A549 (cell line): ENCODE data around the gene NHSL2. TPM values are rescaled to one million over a fixed set of nuclear protein-coding genes. Genes with fewer than 3 reads are reported as not detected.

ENCODE experiments used
- ATAC-seq, 2 experiments: fragments of 200-7000 bp in 1 of 2; fragments of >200 bp in 1 of 2; cut with Nextera tagmentation in 1 of 2; cut with Tn5 transposase in 1 of 2; 3 replicates each; pipeline versions ENCODE4 v1.8.0 to v1.9.1; 2018 to 2020; ENCODE audit warnings: mild to moderate bottlenecking in 1 of 2, moderate library complexity in 1 of 2
- CTCF ChIA-PET: fragments of 300-600 bp; sonication (Branson Sonifier 250); formaldehyde crosslinking; extraction: SDS; loops from one replicate; lab custom pipeline; 2021; ENCODE audit warnings: antibody characterized with exemption, inconsistent platforms; lab: Yijun Ruan, JAX
- POLR2A ChIA-PET: fragments of 350-600 bp; formaldehyde crosslinking; extraction: SDS; loops from one replicate; lab custom pipeline; 2021; ENCODE audit warnings: antibody characterized with exemption, inconsistent platforms; lab: Yijun Ruan, JAX
- DNase-seq, 2 experiments: peaks; one replicate each; pipeline versions ENCODE4 v3.0.0 to v3.0.0-alpha.2; 2011 to 2016; ENCODE audit warnings: low read depth in 1 of 2, low spot score in 1 of 2
- FAIRE-seq: peaks from 2 replicates; lab custom pipeline; 2011; peaks lifted over from hg19 to GRCh38; lab: Jason Lieb, UNC
- H3K27ac ChIP-seq, 2 experiments: fragments of >200 bp; sonication (Bioruptor Twin); formaldehyde crosslinking; 3 replicates each; pipeline ENCODE4 v1.5.1; 2016 to 2017
- H3K4me1 ChIP-seq: fragments of >200 bp; sonication (Bioruptor Twin); formaldehyde crosslinking; 3 replicates; pipeline ENCODE4 v1.6.1; 2016
- H3K4me2 ChIP-seq: fragments of >200 bp; sonication (Bioruptor Twin); formaldehyde crosslinking; 3 replicates; pipeline ENCODE4 v1.6.1; 2016
- H3K4me3 ChIP-seq: fragments of >200 bp; sonication (Bioruptor Twin); formaldehyde crosslinking; 3 replicates; pipeline ENCODE4 v1.5.1; 2016
- H3K9me3 ChIP-seq: fragments of >200 bp; sonication (Bioruptor Twin); formaldehyde crosslinking; 3 replicates; pipeline ENCODE4 v1.6.1; 2016
- CTCF ChIP-seq: fragments of >200 bp; sonication (Bioruptor Twin); formaldehyde crosslinking; IDR thresholded peaks from 3 replicates; pipeline ENCODE4 v1.5.1; 2016
- FOSL2 ChIP-seq, 2 experiments: fragments of 450-650 bp in 1 of 2; fragments of >200 bp in 1 of 2; sonication (Bioruptor Twin) in 1 of 2; formaldehyde crosslinking; IDR thresholded peaks; 2 replicates each; pipeline versions ENCODE4 v1.5.0 to v1.6.1; 2016 to 2020; ENCODE audit warnings: mild to moderate bottlenecking in 1 of 2, moderate library complexity in 1 of 2
- FOXS1 ChIP-seq: fragments of 250-450 bp; sonication (Bioruptor Pico); IDR thresholded peaks from 2 replicates; pipeline ENCODE4 v1.5.0; 2020; ENCODE audit warnings: mild to moderate bottlenecking, moderate library complexity
- HOXB13 ChIP-seq: fragments of 250-450 bp; sonication (Bioruptor Pico); IDR thresholded peaks from 2 replicates; pipeline ENCODE4 v1.5.0; 2020; ENCODE audit warnings: low read depth, mild to moderate bottlenecking, moderate library complexity
- HOXB5 ChIP-seq: fragments of 250-450 bp; sonication (Bioruptor Pico); IDR thresholded peaks from 2 replicates; pipeline ENCODE4 v1.5.0; 2020; ENCODE audit warnings: mild to moderate bottlenecking, moderate library complexity
- JUN ChIP-seq, 2 experiments: fragments of >200 bp; sonication (Bioruptor Twin); formaldehyde crosslinking; IDR thresholded peaks; 2 replicates in 1 of 2; 3 replicates in 1 of 2; pipeline ENCODE4 v1.6.1; 2016 to 2017
- MAZ ChIP-seq: fragments of 150-350 bp; IDR thresholded peaks from 2 replicates; pipeline ENCODE4 v1.6.1; 2014; ENCODE audit warnings: antibody characterized with exemption, low read depth, low read length, borderline replicate concordance
- RFX5 ChIP-seq: fragments of 450-650 bp; IDR thresholded peaks from 2 replicates; pipeline ENCODE4 v1.7.1; 2014; ENCODE audit warnings: antibody characterized with exemption, mild to moderate bottlenecking, moderate library complexity
- TFCP2L1 ChIP-seq: fragments of 250-450 bp; sonication (Bioruptor Pico); IDR thresholded peaks from 2 replicates; pipeline ENCODE4 v1.5.0; 2021; ENCODE audit warnings: mild to moderate bottlenecking
- TP53 ChIP-seq: fragments of 250-450 bp; sonication (Bioruptor Pico); IDR thresholded peaks from 2 replicates; pipeline ENCODE4 v1.5.0; 2021; ENCODE audit warnings: mild to moderate bottlenecking, moderate library complexity
- ZC3H11A ChIP-seq: fragments of 450-650 bp; IDR thresholded peaks from 2 replicates; pipeline ENCODE4 v1.6.1; 2014; ENCODE audit warnings: antibody characterized with exemption, mild to moderate bottlenecking
- WGBS: methylation state at CpG from one replicate; pipeline ENCODE4 v1.1.6; 2017; ENCODE audit errors: missing lambda C conversion rate; 5-methylcytosine and 5-hydroxymethylcytosine counted together
- polyA plus RNA-seq, 4 experiments: library from polyadenylated mRNA; depleted of rRNA in 3 of 4; stranded (reverse); fragments of >200 nt; fragmentation: RNase III in 1 of 4; extraction: RNeasy Plus Mini Kit Qiagen cat#74134 plus additional on column Dnase treatment in 1 of 4; gene quantifications; 2 replicates in 3 of 4; 3 replicates in 1 of 4; pipeline ENCODE4 v1.2.3, GENCODE V29; 2011 to 2017
- small RNA-seq, 6 experiments: library from RNA; depleted of rRNA; stranded (forward); fragments of <200 nt; gene quantifications; one replicate each; pipeline ENCODE3, GENCODE V24; 2012
- TF ChIP-seq, protein P1 (sequence below): fragments of 250-450 bp; sonication (Bioruptor Pico); IDR thresholded peaks from 2 replicates; pipeline ENCODE4 v1.5.0; 2021; ENCODE audit warnings: mild to moderate bottlenecking, moderate library complexity, borderline replicate concordance

The NHSL2 gene
- polyA plus RNA-seq, 2 of the 4 experiments (the other 2 are of a cell fraction) = 0.26 to 0.48 TPM

DNA sequence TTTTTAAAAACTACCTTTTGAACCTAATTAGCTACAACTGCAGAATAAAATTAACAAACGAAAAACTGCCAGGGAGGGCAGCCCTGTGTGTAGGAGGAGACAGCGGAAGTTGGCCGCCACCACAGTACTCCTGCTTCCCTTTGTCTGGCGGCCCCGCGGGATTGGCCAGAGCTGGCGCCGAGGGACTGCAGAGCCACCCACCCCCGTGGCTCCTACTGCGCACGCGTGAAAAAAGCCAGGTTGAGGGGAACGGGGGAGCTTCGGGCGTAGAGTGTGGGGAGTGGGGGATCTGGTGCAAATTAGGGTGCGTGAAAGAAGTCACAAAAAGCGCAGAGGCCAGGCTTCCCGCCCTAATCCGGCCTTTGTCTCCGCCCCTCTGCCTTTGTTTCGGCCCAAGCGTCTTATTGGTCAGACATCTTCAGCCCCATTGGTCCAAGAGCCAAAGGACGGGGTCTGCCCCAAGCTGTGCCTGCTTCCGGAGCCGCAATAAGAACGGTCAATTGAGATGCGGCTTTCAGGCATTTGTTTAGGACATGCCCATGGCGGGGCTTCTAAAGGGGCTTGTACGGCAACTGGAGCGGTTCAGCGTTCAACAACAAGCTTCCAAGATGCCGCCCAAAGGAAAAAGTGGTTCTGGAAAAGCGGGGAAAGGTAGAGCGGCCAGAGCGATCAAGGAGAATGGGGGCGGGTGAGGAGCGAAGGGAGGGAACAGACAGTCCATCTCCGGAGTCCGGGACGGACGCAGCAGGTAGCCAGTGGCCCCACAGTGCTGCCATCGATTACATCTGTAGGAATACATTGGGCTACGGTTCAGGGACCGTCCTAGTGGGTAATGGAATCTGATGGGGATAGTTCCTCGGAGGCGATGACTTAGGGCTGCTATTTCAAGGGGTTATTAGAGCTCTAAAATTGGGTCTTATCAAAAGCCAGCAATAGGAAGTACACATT lies 270.8 kb downstream of the NHSL2 start, which contains the start of gene PIN4 (continued):
- TF ChIP-seq, protein P1, sequence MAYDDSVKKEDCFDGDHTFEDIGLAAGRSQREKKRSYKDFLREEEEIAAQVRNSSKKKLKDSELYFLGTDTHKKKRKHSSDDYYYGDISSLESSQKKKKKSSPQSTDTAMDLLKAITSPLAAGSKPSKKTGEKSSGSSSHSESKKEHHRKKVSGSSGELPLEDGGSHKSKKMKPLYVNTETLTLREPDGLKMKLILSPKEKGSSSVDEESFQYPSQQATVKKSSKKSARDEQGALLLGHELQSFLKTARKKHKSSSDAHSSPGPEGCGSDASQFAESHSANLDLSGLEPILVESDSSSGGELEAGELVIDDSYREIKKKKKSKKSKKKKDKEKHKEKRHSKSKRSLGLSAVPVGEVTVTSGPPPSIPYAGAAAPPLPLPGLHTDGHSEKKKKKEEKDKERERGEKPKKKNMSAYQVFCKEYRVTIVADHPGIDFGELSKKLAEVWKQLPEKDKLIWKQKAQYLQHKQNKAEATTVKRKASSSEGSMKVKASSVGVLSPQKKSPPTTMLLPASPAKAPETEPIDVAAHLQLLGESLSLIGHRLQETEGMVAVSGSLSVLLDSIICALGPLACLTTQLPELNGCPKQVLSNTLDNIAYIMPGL = no peak
- TF ChIP-seq, all 56 proteins: peak for 8

DNA sequence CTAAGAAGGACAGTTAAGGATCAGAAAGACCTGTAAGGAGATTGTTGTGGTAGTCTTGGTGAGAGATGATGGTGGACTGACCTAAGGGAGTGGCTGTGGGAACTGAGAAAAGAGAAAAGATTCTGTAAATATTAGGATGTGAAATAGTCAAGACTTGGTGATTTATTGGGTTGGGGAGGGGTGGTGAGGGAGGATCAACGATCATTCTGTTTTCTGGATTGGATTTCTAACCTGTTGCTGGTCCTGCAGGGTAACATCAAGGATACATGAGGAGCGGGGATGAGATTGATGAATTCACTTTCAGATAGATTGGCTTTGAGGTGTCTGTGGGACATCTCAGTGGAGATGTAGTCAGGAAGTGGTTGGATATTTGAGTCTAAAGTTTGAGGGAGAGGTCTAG lies 272.3 kb downstream of the NHSL2 start:
- POLR2A ChIA-PET = no interaction called here
- WGBS = 71% methylated on average over 2 of the region's 2 CpGs

GRCh38 chrX:72201836-72202536 lies 291.3 kb downstream of the NHSL2 start:
- peak; percentile 72 for FAIRE-seq
- peak in 1 of 2 experiments; percentile 68 for DNase-seq
- peak overlapping the region; percentile 60 for H3K4me2 ChIP-seq
- ChIA-PET CTCF (interaction anchor here (1.1 to 1.7 kb wide), 2 partner anchors 9 to 75 kb away, joined by 3 to 8 read pairs; no protein-coding TSS in a partner anchor), POLR2A (interaction anchor here (1.0 to 1.8 kb wide), 2 partner anchors 21 to 37 kb away, joined by 3 to 8 read pairs; partner anchors contain the start of genes ERCC6L and PIN4)
- no peak overlapping the region for H3K4me3 ChIP-seq
- TF ChIP-seq RFX5 (no peak), CTCF (no peak), HOXB5 (CRISPR knock-in tag) (no peak), FOSL2 (IDR thresholded peaks at IDR 0.05) (no peak), FOSL2 (CRISPR knock-in tag; IDR thresholded peaks at IDR 0.05) (peak; percentile 34; the same call in 1 of the 2 replicates), JUN (IDR thresholded peaks at IDR 0.05) (no peak), HOXB13 (no peak), TP53 (CRISPR knock-in tag) (no peak)
- TF ChIP-seq, protein P1 = no peak
- H3K4me1 ChIP-seq = peaks cover 18% of the 10 kb centered on the region
- peak overlapping the region; percentile 59 to 75; a peak in 5 of 6 replicates for H3K27ac ChIP-seq
- ATAC-seq = peak; percentile 70 to 92
- WGBS = 54% methylated on average over 7 of the region's 7 CpGs
- H3K9me3 ChIP-seq = no peaks in the 10 kb centered on the region

More for the DNA sequence above, 272.3 kb downstream of the NHSL2 start:
- no peak for FAIRE-seq
- H3K4me3 ChIP-seq = peak overlapping the region; percentile 88
- TF ChIP-seq MAZ (no peak), TFCP2L1 (CRISPR knock-in tag) (no peak), ZC3H11A (no peak), FOXS1 (CRISPR knock-in tag) (no peak)
- peaks cover 10% of the 10 kb centered on the region for H3K4me1 ChIP-seq
- peak overlapping the region; percentile 96 for H3K4me2 ChIP-seq
- ATAC-seq = no peak
- no peak for DNase-seq
- H3K9me3 ChIP-seq = no peaks in the 10 kb centered on the region
- CTCF ChIA-PET = no interaction called here
- no peak overlapping the region for H3K27ac ChIP-seq

Small RNAs within 50 kb of the gene (small RNA-seq; reads per million reads assigned to genes)
- 0 reads per million in 6 experiments for gene RNU6-1078P

Other genes starting within 250 kb of the NHSL2 start
- not detected in 2 replicates for gene CXorf49, start 192.6 kb upstream of the NHSL2 start, polyA plus RNA-seq (2011; rRNA removed)
- gene CXorf49, start 192.6 kb upstream of the NHSL2 start, polyA plus RNA-seq (2017; fragmentation: RNase III; extraction: RNeasy Plus Mini Kit Qiagen cat#74134 plus additional on column Dnase treatment) = not detected in 3 replicates
- gene CXorf49B, start 147.5 kb upstream of the NHSL2 start, polyA plus RNA-seq (2011; rRNA removed) = not detected in 2 replicates
- not detected in 3 replicates for gene CXorf49B, start 147.5 kb upstream of the NHSL2 start, polyA plus RNA-seq (2017; fragmentation: RNase III; extraction: RNeasy Plus Mini Kit Qiagen cat#74134 plus additional on column Dnase treatment)
- 1.2 and 2.2 TPM in 2 replicates for gene RTL5, start 221.1 kb downstream of the NHSL2 start, polyA plus RNA-seq (2011; rRNA removed)
- 2.9 to 3.3 TPM (median 3.2 TPM) in 3 replicates for gene RTL5, start 221.1 kb downstream of the NHSL2 start, polyA plus RNA-seq (2017; fragmentation: RNase III; extraction: RNeasy Plus Mini Kit Qiagen cat#74134 plus additional on column Dnase treatment)